Heart left ventricle (tissue), 16 donors: ENCODE results near the gene RAP1GAP. TPM values are rescaled to one million over a fixed set of nuclear protein-coding genes. Genes with fewer than 3 reads are reported as not detected.

Experiments used
- ATAC-seq, 4 donors: fragments of 200-7000 bp; cut with Tn5 transposase; one replicate each; pipeline ENCODE4 v1.9.1; 2020 to 2022; ENCODE audit warnings: moderate library complexity in 4 of 4, mild to moderate bottlenecking in 3 of 4, moderate number of reproducible peaks in 1 of 4
- DNase-seq, 5 donors: peaks; one replicate each; pipeline ENCODE4 v3.0.0-alpha.2; 2020
- H3K27ac ChIP-seq, 12 donors: fragments of 200-600 bp; sonication (generic) in 4 of 12; one replicate each; pipeline versions ENCODE4 v1.5.0 to v1.8.0; 2016 to 2022; ENCODE audit warnings: mild to moderate bottlenecking in 2 of 12
- H3K27me3 ChIP-seq, 9 donors: fragments of 200-600 bp; sonication (generic) in 2 of 9; one replicate each; pipeline versions ENCODE4 v1.5.1 to v1.8.0; 2016 to 2022; ENCODE audit warnings: mild to moderate bottlenecking in 3 of 9
- H3K36me3 ChIP-seq, 9 donors: fragments of 200-600 bp; sonication (generic) in 2 of 9; one replicate each; pipeline versions ENCODE4 v1.5.0 to v1.8.0; 2018 to 2022; ENCODE audit warnings: mild to moderate bottlenecking in 2 of 9
- H3K4me1 ChIP-seq, 12 donors: fragments of 200-600 bp; sonication (generic) in 4 of 12; one replicate each; pipeline versions ENCODE4 v1.5.0 to v1.8.0; 2016 to 2022; ENCODE audit warnings: mild to moderate bottlenecking in 3 of 12
- H3K4me3 ChIP-seq, 12 donors: fragments of 200-600 bp; sonication (generic) in 4 of 12; one replicate each; pipeline versions ENCODE4 v1.5.0 to v1.8.0; 2017 to 2022; ENCODE audit warnings: mild to moderate bottlenecking in 9 of 12, moderate library complexity in 4 of 12
- H3K9me3 ChIP-seq, 12 donors: fragments of 200-600 bp; sonication (generic) in 4 of 12; one replicate each; pipeline versions ENCODE4 v1.5.0 to v1.8.0; 2016 to 2022; ENCODE audit warnings: mild to moderate bottlenecking in 1 of 12
- POLR2A ChIP-seq, 2 donors: fragments of 450-650 bp; IDR thresholded peaks; one replicate each; pipeline ENCODE4 v1.6.1; 2017; ENCODE audit warnings: antibody characterized with exemption in 2 of 2, mild to moderate bottlenecking in 2 of 2, moderate library complexity in 2 of 2
- WGBS, 4 donors: extraction: QIAGEN DNeasy Blood & Tissue Kit in 2 of 4; methylation state at CpG; one replicate each; pipeline versions ENCODE4 v1.1.5 to v1.1.7; 2013 to 2018; 5-methylcytosine and 5-hydroxymethylcytosine counted together
- intact Hi-C, 10 donors: fragments of 100-400 bp; cut with DNase I; formaldehyde crosslinking; loops; one replicate each; pipeline versions ENCODE4 v1.11.1 to v1.14.2; 2022
- polyA plus RNA-seq, 2 donors: library from polyadenylated mRNA; stranded (reverse); fragments of 200-250 nt; gene quantifications; one replicate each; pipeline ENCODE4 v1.2.3, GENCODE V29; 2013
- total RNA-seq, 9 donors: library from RNA; depleted of rRNA in 2 of 9; stranded (reverse); fragments of >200 nt in 2 of 9; fragmentation: NEBNext Ultra II Directional in 3 of 9; extraction: Animal tissue kit (Norgen Biotek cat#: 25700) in 3 of 9; gene quantifications; one replicate each; pipeline versions ENCODE4 v1.1.0 to v1.2.4, GENCODE V29; 2016 to 2023
- TF ChIP-seq, protein P1 (sequence below), 12 donors: fragments of 200-600 bp; sonication (generic) in 4 of 12; IDR thresholded peaks; one replicate each; pipeline versions ENCODE4 v1.5.0 to v1.8.0; 2018 to 2022; ENCODE audit warnings: antibody characterized with exemption in 12 of 12, mild to moderate bottlenecking in 5 of 12
- donor health status: ischemic (EF 13 %, LVEDD 7.1; RV severe dilation, severe dysfunction).
- donor health status: healthy with polysubstance abuse.
- donor health status: DM: no; HTN: yes; CAD: no.
- donor health status: DM: no; HTN: no; CAD: no.
- donor health status: ischemic (EF 25% LVEDD 6.9; RV normal size, moderate dysfunction).
- donor health status: ischemic (EF 25% LVEDD 5.7; RV mildly dilated, moderate dysfunction).
- donor health status: healthy.
- donor health status: DM: yes; HTN: yes; CAD: no.
- donor health status: ischemic (EF 35%, LVEDD 5.7; RV mildly dilated, moderate dysfunction).
- donor health status: nonischemic (EF 11% LVEDD 7.7; RV severe dilation, severe dysfunction).
- donor health status: DM: yes; HTN: yes; CAD: no.
- donor health status: PGD.
- donor health status: ischemic (EF 29% LVEDD 5.4; RV normal size, mild dysfunction).
- donor health status: nonischemic (EF 23%, LVEDD 6.1; RV moderate dilation, normal function).

RAP1GAP gene
- total and polyA plus RNA-seq, 11 donors: 0.75 to 8.0 (median 3.8) TPM

DNA sequence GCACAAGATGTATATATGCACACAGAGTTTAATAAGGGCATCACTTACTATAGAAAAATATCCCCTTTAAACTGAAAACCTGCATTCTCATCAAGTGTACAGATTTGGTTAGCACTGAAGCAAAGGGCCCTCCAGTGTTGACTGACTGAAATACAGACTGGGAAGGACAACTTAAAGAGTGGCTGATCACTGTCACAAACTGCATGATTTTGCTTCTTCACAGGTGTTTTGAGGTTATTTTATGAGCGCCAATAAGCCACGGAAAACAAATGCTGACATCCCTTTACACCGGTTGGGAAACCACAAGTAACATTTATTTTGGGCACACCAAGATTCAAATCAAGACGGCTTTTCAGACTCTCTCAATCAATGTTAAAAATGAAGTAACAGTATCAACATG, 30.9 kb upstream of the RAP1GAP start:
- TF ChIP-seq, protein P1, sequence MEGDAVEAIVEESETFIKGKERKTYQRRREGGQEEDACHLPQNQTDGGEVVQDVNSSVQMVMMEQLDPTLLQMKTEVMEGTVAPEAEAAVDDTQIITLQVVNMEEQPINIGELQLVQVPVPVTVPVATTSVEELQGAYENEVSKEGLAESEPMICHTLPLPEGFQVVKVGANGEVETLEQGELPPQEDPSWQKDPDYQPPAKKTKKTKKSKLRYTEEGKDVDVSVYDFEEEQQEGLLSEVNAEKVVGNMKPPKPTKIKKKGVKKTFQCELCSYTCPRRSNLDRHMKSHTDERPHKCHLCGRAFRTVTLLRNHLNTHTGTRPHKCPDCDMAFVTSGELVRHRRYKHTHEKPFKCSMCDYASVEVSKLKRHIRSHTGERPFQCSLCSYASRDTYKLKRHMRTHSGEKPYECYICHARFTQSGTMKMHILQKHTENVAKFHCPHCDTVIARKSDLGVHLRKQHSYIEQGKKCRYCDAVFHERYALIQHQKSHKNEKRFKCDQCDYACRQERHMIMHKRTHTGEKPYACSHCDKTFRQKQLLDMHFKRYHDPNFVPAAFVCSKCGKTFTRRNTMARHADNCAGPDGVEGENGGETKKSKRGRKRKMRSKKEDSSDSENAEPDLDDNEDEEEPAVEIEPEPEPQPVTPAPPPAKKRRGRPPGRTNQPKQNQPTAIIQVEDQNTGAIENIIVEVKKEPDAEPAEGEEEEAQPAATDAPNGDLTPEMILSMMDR (IDR thresholded peaks at IDR 0.05): no peak
- no peak for TF ChIP-seq POLR2A (IDR thresholded peaks at IDR 0.05)
- DNase-seq: no peak
- Histone ChIP-seq H3K4me3 (no peak overlapping the region), H3K9me3 (no peaks in the 10 kb centered on the region), H3K36me3 (peaks cover 0 to 95% (median 83%) of the 10 kb centered on the region in 9 donors), H3K4me1 (no peaks in the 10 kb centered on the region), H3K27me3 (no peaks in the 10 kb centered on the region), H3K27ac (no peak overlapping the region)
- 87 to 96% (median 91%) methylated on average over 4 of the region's 4 CpGs for WGBS, 4 donors
- intact Hi-C loops: loop anchor here in 2 of 10 donors (5.0 to 10.0 kb wide), 2 partner anchors 47 to 715 kb away; no protein-coding TSS in a partner anchor
- no peak for ATAC-seq

DNA sequence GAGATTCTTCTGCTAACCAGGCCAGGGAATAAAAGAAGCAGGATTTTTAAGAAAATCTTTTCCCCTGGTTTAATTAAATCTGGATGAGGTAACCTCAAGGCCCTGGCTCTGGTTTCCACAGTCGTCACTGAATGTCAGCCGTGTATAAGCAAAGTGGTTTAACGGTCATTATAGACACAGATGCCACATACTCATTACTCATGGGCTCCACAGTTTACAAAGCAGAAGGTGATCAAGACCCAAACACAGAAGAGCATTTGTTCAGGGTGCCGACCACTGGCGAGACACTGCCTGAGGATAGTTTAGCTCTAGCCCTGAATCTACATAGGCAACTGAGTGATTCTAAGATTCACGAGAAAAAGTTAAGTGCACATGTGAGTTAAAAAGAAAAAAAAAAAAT, 27.8 kb upstream of the RAP1GAP start:
- intact Hi-C loops: no loop called here
- H3K4me1 ChIP-seq: no peaks in the 10 kb centered on the region
- TF ChIP-seq POLR2A (IDR thresholded peaks at IDR 0.05): no peak
- TF ChIP-seq, protein P1 (IDR thresholded peaks at IDR 0.05): no peak
- no peak overlapping the region for H3K27ac ChIP-seq
- no peak overlapping the region for H3K4me3 ChIP-seq
- no peaks in the 10 kb centered on the region for H3K9me3 ChIP-seq
- H3K27me3 ChIP-seq: no peaks in the 10 kb centered on the region
- DNase-seq: no peak
- H3K36me3 ChIP-seq: peaks cover 0 to 95% (median 83%) of the 10 kb centered on the region in 9 donors
- ATAC-seq: no peak
- 93 to 95% (median 95%) methylated on average over 6 of the region's 6 CpGs for WGBS, 4 donors

DNA sequence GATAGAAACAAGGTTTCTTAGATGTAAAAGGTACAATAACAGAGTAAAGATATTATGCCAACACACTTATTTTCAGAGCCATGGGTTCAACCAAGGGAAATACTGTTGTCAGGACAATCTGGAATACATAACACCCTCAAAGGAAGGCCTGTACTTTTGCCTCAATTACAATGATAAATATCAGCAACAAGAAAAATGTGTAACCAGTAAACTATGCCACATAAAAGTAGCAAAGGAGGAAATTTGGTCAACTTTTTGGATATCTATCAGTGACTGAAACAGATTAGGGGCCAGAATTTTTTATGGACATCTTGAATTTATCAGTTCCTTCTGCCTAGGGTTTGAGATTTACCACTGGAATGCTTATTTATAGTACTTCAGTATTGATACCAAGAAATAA, 24.6 kb upstream of the RAP1GAP start:
- intact Hi-C loops: no loop called here
- Histone ChIP-seq H3K4me1 (no peaks in the 10 kb centered on the region), H3K36me3 (peaks cover 0 to 97% (median 83%) of the 10 kb centered on the region in 9 donors), H3K9me3 (no peaks in the 10 kb centered on the region), H3K27me3 (no peaks in the 10 kb centered on the region), H3K4me3 (no peak overlapping the region), H3K27ac (no peak overlapping the region)
- DNase-seq: no peak
- TF ChIP-seq, protein P1 (IDR thresholded peaks at IDR 0.05): no peak
- TF ChIP-seq POLR2A (IDR thresholded peaks at IDR 0.05): no peak
- ATAC-seq: no peak

DNA sequence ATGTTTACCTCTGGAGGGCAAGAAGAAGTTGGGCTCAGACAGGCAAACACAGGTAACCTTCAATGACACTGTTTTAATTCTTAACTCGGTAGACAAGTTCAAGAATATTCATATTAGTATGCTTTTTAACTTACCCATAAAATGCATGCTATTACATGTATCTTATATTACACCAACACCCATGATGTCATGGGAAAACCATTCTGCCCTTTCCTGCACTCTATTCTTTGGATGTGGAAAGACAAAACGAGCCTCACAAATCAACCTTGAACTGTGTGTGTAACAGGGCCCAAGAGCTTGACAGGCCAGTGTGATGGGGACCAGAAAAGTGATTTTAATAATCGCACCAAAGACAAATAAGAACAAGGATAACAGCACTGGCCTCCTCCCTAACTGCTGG, 22.6 kb upstream of the RAP1GAP start:
- WGBS, 4 donors: 75 to 81% (median 79%) methylated on average over 3 of the region's 3 CpGs
- no peak for ATAC-seq

More for the DNA sequence above, 22.6 kb upstream of the RAP1GAP start:
- Histone ChIP-seq H3K4me3 (no peak overlapping the region), H3K27me3 (no peaks in the 10 kb centered on the region), H3K9me3 (no peaks in the 10 kb centered on the region), H3K4me1 (no peaks in the 10 kb centered on the region), H3K36me3 (peaks cover 0 to 100% (median 95%) of the 10 kb centered on the region in 9 donors), H3K27ac (no peak overlapping the region)
- no peak for DNase-seq
- intact Hi-C loops: no loop called here
- TF ChIP-seq, protein P1 (IDR thresholded peaks at IDR 0.05): no peak
- TF ChIP-seq POLR2A (IDR thresholded peaks at IDR 0.05): no peak
